ENCODE results near the gene ROR1.

- TF ChIP-seq EZH2 (IDR thresholded peaks at IDR 0.05; ENCODE audit: low read length, missing control alignments), result no peak
- no peak for TF ChIP-seq CTCF (conservative IDR thresholded peaks at IDR 0.05 in 1 of 2, IDR thresholded peaks at IDR 0.05 in 1 of 2; ENCODE audit: low read depth in 1 of 2, low read length in 2 of 2)
Observed at GRCh38 chr1:63855942-63856341, 82.1 kb downstream of the ROR1 start.
